Mammary microvascular endothelial cell (primary cell): ENCODE measurements around the gene OR2A5. TPM values are rescaled to one million over a fixed set of nuclear protein-coding genes. Genes with fewer than 3 reads are reported as not detected.

ENCODE experiments used
- total RNA-seq: library from RNA; depleted of rRNA; stranded (reverse); fragments of >200 nt; gene quantifications from 2 replicates; pipeline ENCODE4 v1.2.3, GENCODE V29; 2015

The OR2A5 gene, protein sequence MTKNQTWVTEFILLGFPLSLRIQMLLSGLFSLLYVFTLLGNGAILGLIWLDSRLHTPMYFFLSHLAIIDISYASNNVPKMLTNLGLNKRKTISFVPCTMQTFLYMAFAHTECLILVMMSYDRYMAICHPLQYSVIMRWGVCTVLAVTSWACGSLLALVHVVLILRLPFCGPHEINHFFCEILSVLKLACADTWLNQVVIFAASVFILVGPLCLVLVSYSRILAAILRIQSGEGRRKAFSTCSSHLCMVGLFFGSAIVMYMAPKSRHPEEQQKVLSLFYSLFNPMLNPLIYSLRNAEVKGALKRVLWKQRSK
- total RNA-seq = not detected in 2 replicates

DNA sequence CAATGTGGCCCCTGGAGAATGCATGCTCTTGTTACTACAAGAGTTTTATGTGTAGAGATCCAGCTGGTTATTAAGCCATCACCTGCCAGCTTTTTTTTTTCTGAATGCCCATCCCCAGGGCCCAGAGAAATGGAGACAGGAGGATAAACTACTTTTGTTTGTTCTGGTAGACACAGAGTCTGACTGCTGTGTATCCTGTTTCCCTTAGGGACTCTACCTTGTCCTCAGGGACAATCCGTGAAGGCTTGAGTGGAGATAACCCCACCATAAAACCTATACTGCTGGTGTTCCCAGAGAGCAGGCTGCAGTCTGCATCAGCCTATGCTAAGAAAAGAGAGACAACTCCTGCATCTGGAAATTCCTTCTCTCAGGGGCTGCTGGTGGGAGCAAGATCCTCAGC is at the start of gene OR2A5:
OR2A5 (plus strand) TSS at position 301 of the 400 bp plus-strand sequence. CDS start 1,454 bp downstream, outside the sequence.

DNA sequence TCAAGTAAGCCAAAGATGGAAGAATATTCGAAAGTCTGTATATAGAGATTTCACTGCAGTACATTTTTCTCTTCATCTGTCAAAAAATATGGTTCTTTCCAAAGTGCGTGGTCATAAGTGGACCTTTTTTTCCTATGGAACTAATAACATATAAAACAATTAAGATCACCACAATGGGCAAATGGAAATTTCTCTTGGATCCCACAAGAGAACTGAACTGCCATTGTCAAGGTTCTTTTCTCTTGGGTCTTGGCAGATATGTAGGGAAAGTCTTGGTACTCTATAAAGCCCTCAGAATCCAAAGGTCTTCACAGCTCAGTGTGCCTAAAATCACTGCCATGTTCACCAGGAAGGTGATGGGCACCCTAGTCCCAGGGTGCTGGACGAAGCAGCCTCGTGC is 48.7 kb upstream of the OR2A5 start, which contains the start of gene OR6B1:
OR6B1 (plus strand) TSS at position 301 of the 400 bp plus-strand sequence. CDS start 3,677 bp downstream, outside the sequence.

DNA sequence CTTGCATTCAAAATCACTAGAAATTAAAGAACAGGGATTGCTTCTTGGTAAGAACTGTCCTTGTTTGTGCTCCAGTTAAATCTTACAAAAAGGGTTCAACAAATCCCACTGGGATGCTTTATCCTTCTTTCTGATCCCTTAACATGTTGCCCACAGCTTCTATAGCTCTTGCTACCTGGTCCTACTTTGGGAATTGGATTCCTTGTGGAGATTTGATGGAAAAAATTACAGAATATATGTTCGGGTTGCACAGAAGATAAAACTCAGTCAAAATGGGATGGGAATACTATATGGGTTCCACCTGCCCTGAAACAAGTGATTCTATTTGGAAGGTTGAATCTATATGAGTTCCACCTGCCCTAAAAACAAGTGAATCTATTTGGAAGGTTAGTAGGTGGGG is 20.8 kb downstream of the OR2A5 start, which contains the start of gene OR2A25:
OR2A25 (plus strand) TSS at position 301 of the 400 bp plus-strand sequence. CDS start 4,409 bp downstream, outside the sequence.

DNA sequence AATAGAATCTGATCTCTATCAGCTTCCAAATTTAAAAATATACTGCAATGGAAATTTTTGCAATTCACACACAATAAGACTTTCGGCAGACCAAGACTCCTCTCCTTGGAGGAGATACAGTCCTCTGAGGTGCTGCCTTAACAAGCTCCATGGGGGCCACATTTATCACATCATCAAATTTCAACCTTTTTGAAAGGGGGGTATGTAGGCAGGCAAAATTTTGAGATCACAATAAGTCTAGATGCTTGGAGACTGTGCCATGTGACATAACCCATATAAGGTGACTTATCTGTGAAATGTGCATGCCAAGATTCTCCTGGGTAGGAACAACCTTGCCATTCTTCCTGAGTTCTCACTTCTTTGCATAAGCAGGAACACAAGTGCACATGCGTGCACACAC is 37.2 kb downstream of the OR2A5 start, which contains the start of gene OR2A12:
OR2A12 (plus strand) TSS at position 301 of the 400 bp plus-strand sequence. CDS start 8,830 bp downstream, outside the sequence.

Other genes with a start within 250 kb of the OR2A5 start
- gene TCAF1, start 146.8 kb upstream of the OR2A5 start, total RNA-seq = 26.8 and 33.3 TPM in 2 replicates
- not detected in 2 replicates for gene OR2F2, start 113.7 kb upstream of the OR2A5 start, total RNA-seq
- gene OR2F1, start 94.1 kb upstream of the OR2A5 start, total RNA-seq = not detected in 2 replicates
- not detected in 2 replicates for gene OR6B1, start 48.6 kb upstream of the OR2A5 start, total RNA-seq
- not detected in 2 replicates for gene OR2A25, start 20.9 kb downstream of the OR2A5 start, total RNA-seq
- gene OR2A12, start 37.3 kb downstream of the OR2A5 start, total RNA-seq = not detected in 2 replicates
- not detected in 2 replicates for gene OR2A2, start 60.6 kb downstream of the OR2A5 start, total RNA-seq
- gene OR2A14, start 74.2 kb downstream of the OR2A5 start, total RNA-seq = not detected in 2 replicates
- gene CTAGE4, start 134.5 kb downstream of the OR2A5 start, total RNA-seq = 0.33 TPM in 1 of 2 replicates, not detected in the other
- gene ARHGEF35, start 146.9 kb downstream of the OR2A5 start, total RNA-seq = 0.69 and 0.73 TPM in 2 replicates
- gene OR2A42, start 190.7 kb downstream of the OR2A5 start, total RNA-seq = under 0.01 TPM in 1 of 2 replicates, not detected in the other
- not detected in 2 replicates for gene OR2A7, start 215.8 kb downstream of the OR2A5 start, total RNA-seq
- not detected in 2 replicates for gene CTAGE8, start 220.3 kb downstream of the OR2A5 start, total RNA-seq